B cell (primary cell): Measurements from ENCODE around the gene CNBP.
"Not testable (repeated sequence)": the region's sequence is repeated elsewhere in the genome, so short reads cannot be mapped to it uniquely, and the experiment has no call there.

Experiments
- EZH2 ChIP-seq: IDR thresholded peaks from 2 replicates; pipeline ENCODE4 v1.6.1; 2012; ENCODE audit warnings: borderline replicate concordance, low read depth, mild to moderate bottlenecking, moderate library complexity, low read length; ENCODE audit not compliant: insufficient read depth, poor library complexity, severe bottlenecking
- TF ChIP-seq, protein P1 (sequence below): fragments of 200-600 bp; IDR thresholded peaks from one replicate; pipeline ENCODE4 v1.8.0; 2022; ENCODE audit warnings: antibody characterized with exemption, mild to moderate bottlenecking

DNA sequence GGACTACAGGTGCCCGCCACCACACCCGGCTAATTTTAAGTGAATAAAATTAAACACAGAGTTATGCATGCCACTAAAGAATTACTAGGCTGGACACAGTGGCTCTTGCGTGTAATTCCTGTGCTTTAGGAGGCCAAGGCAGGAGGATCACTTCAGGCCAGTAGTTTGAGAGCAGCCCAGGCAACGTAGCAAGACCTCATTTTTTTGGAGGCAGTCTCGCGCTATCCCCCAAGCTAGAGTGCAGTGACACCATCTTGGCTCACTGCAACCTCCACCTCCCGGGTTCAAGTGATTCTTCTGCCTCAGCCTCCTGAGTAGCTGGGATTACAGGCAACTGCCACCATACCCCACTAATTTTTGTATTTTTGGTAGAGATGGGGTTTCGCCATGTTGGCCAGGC is 18.1 kb downstream of the CNBP start:
- TF ChIP-seq, protein P1, sequence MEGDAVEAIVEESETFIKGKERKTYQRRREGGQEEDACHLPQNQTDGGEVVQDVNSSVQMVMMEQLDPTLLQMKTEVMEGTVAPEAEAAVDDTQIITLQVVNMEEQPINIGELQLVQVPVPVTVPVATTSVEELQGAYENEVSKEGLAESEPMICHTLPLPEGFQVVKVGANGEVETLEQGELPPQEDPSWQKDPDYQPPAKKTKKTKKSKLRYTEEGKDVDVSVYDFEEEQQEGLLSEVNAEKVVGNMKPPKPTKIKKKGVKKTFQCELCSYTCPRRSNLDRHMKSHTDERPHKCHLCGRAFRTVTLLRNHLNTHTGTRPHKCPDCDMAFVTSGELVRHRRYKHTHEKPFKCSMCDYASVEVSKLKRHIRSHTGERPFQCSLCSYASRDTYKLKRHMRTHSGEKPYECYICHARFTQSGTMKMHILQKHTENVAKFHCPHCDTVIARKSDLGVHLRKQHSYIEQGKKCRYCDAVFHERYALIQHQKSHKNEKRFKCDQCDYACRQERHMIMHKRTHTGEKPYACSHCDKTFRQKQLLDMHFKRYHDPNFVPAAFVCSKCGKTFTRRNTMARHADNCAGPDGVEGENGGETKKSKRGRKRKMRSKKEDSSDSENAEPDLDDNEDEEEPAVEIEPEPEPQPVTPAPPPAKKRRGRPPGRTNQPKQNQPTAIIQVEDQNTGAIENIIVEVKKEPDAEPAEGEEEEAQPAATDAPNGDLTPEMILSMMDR: not testable (repeated sequence)
- not testable (repeated sequence) for TF ChIP-seq EZH2
